HG03045 (cell line): ENCODE data around the gene DRICH1.
"Not testable (repeated sequence)": the region's sequence is repeated elsewhere in the genome, so short reads cannot be mapped to it uniquely, and the experiment has no call there.

ENCODE experiments used
- ATAC-seq: cut with Tn5 transposase; IDR thresholded peaks from one replicate; pipeline ENCODE4 v1.9.1; 2021; ENCODE audit warnings: mild to moderate bottlenecking, moderate library complexity; ENCODE audit not compliant: unreplicated experiment

DRICH1 gene

DNA sequence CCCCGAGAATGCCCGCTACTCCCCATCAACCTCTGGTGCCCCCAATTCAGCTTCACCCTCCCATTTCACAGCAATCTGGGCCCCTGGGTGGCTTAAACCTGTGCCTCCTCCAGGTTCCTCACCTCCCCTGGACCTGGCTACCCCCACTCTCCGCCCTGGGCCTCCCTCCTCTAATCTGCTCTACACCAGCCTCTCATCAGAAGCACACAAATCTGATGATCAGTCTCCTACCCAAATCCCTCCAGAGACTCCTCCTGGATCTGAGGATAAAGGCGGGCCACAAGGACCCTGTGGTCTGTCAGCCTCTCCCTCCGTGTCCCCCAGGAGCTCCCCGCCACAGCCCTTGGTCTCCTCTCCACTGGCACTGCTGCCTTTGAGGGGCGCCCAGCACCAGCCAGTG, 28.9 kb downstream of the DRICH1 start:
- ATAC-seq = no peak

DNA sequence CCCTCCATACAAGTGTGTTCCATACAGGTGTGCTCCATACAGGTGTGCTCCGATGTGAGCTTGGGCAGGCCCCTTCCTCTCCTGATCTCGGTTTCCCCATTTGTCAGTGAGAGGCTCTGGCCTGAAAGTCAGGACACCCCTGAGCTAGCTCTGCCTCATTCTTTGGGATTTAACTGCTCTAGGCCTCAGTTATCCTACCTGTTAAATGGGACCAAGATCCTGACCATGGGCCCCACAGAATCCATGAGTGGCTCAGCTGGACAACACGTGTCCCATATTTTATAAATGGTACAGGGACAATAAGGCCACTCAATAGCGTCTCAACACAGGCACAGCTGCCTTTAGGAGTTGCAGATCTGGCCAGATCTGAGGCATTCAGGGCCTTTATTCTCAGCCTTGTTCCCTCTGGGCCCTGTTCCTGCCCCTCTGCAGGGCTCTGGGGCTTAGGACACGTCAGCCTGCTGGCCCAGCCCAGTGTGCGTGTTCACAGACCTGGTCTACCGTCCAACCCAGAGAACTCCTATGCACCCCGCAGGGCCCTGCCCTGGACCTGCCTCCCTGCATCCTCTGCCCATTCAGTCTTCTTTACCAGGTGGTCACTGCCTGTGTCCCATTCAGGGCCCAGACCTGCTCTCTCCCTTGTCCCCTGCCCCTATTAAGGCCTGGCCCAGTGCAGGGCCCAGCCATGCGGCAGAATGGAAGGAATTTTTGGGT, 33.2 kb downstream of the DRICH1 start:
- no peak for ATAC-seq

DNA sequence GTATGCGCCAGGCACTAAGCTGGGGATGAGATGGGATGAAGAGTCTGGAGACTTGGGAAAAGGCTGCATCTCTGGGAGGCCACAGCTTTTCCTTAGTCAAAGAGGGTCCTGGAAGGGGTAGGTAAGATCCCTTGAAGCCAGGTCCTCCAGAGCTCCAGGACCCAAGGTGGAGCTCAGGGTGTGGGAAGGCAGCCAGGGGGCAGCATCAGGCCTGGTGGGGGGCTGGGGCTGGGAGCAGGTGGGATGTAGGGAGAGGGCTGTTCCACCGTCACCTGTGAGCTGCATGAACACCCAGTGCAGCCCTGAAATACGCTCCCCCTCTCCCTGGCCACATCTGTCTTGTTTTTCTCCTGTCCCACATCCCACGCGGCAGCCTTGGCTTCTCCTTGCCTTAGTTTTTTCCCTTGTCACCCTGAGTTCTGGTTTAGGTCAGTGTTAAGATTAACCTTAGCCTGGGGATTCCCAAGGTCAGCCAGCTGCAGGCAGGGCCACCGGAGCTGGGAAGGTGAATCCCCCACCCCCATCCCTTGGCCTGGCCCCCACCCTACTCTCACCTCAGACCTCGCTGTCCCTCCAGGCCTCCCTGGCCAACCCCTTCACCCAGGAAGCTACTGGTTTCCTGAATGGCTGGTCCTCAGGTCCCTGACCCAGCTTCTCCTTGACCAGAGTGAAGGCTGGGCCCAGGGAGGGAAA, 34.4 kb downstream of the DRICH1 start:
- ATAC-seq = not testable (repeated sequence)

DNA sequence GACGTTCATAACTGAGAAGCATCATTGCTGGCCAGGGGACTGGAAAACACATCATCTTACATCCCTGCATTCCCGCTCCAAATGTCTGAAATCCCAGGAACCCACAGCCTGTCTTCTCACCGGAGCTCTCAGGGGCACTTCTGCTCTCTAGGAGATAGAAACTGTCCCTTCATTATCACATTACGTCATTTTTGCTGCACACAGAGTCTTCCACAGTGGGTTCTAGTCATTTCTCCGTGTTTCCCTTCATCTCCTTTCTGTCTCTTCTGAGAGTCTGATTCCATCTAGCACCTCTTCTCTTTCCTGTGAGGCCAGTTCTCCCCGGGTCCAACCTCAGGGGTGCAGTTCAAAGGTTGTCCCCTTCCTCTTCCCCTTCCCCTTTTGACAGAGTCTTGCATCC, 36.2 kb downstream of the DRICH1 start:
- not testable (repeated sequence) for ATAC-seq

- no peak for ATAC-seq
Observed at GRCh38 chr22:23591846-23592245, 40.3 kb downstream of the DRICH1 start.

GRCh38 chr22:23591201-23591791, 40.8 kb downstream of the DRICH1 start:
- ATAC-seq = no peak

- ATAC-seq = no peak
Observed at GRCh38 chr22:23583836-23584235, 48.3 kb downstream of the DRICH1 start.

DNA sequence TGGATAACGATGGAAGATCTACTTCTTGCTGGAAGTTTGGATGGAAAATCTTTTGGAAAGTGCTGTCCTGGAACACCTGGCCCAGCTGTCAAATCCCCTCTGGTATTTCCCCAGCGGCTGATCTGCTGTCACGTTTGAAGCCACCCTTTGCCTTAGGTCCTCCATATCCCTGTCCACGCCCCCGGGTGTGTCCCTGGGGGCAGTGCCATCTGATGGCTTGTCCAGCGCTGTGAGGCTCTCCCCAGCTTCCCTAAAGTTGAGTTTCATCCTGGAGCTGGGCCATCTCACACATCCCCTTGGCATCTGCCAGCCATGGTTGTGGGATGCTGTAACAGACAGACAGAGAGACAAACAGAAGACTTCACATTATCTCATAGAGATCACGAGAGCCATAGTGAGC, 49.0 kb downstream of the DRICH1 start:
- ATAC-seq = no peak

DNA sequence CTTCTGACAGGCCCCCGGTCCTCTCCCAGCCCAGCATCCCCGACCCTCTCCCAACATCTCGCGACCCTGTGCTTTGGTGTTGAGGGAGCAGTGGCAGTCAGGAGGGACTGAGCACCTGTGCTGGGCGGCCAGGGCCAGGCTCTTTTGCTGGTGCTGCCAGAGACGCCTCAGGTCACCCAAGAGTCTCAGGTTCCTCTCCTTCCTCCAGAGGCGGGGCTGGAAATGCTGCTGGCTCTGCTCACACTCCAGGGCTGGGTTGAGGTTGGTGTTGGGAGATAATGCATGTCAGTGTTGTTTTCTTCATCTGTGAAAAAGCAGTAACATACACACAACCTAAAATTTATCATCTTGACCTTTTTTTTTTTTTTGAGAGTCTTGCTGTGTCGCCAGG, 50.9 kb downstream of the DRICH1 start:
- ATAC-seq = no peak

DNA sequence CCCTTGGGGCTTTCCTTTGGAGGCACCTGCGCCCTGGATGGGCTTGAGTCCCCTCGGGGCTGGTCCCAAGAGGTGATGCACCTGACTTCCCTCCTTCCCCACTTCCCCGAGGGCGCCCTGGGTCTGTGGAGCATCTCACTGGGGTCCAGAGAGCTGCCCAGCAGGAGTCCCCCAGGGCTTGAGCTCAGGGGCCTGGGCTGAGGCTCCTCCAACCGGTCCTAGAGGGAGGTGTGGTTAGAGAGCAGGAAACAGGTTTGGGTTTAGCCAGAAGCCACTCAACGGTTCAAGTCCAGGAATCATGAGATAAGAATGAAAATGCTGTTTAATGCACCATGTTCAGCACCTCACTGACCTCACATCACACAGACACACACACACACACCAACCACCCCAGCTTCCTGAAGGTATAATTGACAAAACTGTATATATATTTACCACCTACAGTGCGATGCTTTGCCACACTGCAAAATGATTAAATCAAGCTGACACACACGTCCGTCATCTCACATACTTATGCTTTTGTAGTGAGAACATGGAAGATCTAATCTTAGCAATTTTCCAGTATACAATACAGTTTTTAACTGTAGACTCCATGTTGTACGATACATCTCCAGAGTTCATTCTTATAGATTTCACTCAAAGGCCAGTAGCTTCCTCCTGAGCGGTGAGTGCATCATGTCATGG, 51.4 kb downstream of the DRICH1 start:
- ATAC-seq = no peak

- no peak for ATAC-seq
Observed at GRCh38 chr22:23579870-23580575, 52.1 kb downstream of the DRICH1 start, which contains the start of gene IGLL1. Gene IGLL1, minus strand, starts transcription at chr22:23580290. Its CDS starts 100 bp downstream, at chr22:23580190.

DNA sequence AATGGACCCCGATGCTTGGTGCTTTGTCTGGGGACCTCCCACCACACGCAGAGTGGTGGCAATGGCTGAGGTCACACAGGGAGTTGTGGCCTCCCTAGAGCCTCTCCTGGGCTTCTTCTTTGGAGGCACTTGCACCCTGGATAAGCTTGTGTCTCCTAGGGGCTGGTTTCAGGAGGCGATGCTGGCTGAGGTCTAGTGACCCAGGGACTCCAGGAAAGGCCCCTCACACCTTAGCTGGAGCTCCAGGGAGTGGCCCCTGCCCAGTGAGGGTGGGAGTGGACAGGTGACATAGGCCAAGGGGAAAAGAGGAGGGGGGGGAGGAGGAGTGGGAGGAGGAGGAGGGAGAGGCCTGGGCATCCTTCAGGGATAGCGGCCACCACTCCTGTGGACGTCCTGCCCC, 52.8 kb downstream of the DRICH1 start:
- no peak for ATAC-seq

- ATAC-seq = no peak
Observed at GRCh38 chr22:23578306-23578705, 53.8 kb downstream of the DRICH1 start.

DNA sequence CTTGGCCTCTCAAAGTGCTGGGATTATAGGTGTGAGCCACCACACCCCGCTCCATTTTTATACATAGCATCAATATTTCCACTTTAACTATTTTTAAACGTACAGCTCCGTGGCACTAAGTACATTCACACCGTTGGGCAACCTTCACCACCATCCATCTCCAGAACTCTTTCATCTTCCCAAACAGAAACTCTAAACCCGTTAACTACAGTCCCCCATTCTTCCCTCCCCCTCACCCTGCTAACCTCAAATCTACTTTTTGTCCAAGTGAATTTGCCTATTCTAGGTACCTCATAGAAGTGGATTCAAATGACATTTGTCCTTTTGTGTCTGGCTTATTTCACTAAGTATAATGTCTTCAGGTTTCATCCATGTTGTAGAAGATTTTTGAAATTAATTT, 55.4 kb downstream of the DRICH1 start:
- no peak for ATAC-seq

GRCh38 chr22:23575601-23576000, 56.5 kb downstream of the DRICH1 start:
- ATAC-seq = no peak

GRCh38 chr22:23574877-23575276, 57.2 kb downstream of the DRICH1 start:
- ATAC-seq = no peak

GRCh38 chr22:23574371-23574811, 57.7 kb downstream of the DRICH1 start:
- no peak for ATAC-seq

- ATAC-seq = not testable (repeated sequence)
Observed at GRCh38 chr22:23573701-23574235, 58.4 kb downstream of the DRICH1 start.

DNA sequence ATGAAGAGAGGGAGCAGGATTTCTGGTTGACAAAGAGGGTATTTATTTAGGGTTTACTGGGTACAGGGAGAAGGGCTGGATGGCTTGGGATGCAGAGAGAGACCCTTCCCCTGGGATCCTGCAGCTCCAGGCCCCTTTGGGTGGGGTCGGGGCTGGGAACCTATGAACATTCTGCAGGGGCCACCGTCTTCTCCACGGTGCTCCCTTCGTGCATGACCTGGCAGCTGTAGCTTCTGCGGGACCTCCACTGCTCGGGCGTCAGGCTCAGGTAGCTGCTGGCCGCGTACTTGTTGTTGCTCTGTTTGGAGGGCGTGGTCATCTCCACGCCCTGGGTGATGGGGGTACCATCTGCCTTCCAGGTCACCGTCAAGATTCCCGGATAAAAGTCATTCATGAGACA, 59.0 kb downstream of the DRICH1 start:
- not testable (repeated sequence) for ATAC-seq

DNA sequence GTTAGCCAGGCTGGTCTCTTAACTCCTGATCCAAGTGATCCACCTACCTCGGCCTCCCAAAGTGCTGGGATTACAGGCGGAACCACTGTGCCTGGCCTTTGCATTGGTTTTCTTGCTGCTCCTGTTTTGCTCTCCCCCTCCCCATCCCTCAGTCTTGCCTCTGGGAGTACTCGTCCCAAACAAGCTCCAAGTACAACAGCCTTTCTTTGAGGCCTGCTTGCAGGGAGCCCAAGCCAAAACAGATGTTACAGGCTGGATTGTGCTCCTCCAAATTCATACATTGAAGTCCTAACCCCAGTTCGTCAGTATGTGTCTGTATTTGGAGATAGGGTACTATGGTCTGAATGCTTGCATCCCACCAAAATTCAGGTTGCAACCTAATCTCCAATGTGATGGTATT, 60.6 kb downstream of the DRICH1 start:
- no peak for ATAC-seq

GRCh38 chr22:23570681-23571080, 61.4 kb downstream of the DRICH1 start:
- ATAC-seq = no peak
